HEK293 (cell line): ENCODE measurements around the gene KCNK4.

Experiments
- BCL11A ChIP-seq: fragments of 450-650 bp; formaldehyde crosslinking; IDR thresholded peaks from 2 replicates; pipeline ENCODE4 v1.5.1; 2016; ENCODE audit warnings: low read depth, missing biosample characterization, missing genetic modification characterization
- BCL6B ChIP-seq: fragments of 450-650 bp; formaldehyde crosslinking; IDR thresholded peaks from 2 replicates; pipeline ENCODE4 v1.5.1; 2017; ENCODE audit warnings: missing biosample characterization, missing genetic modification characterization
- GFI1B ChIP-seq: fragments of 450-650 bp; formaldehyde crosslinking; IDR thresholded peaks from 2 replicates; pipeline ENCODE4 v1.5.1; 2016; ENCODE audit warnings: missing biosample characterization, missing genetic modification characterization
- GLI2 ChIP-seq: fragments of 450-650 bp; formaldehyde crosslinking; IDR thresholded peaks from 2 replicates; pipeline ENCODE4; 2017; ENCODE audit warnings: missing biosample characterization, missing genetic modification characterization, low read depth, borderline replicate concordance
- GLIS1 ChIP-seq: fragments of 450-650 bp; formaldehyde crosslinking; IDR thresholded peaks from 2 replicates; pipeline ENCODE4 v1.5.1; 2016; ENCODE audit warnings: missing biosample characterization, missing genetic modification characterization
- GLIS2 ChIP-seq: fragments of 450-650 bp; formaldehyde crosslinking; IDR thresholded peaks from 2 replicates; pipeline ENCODE4 v1.5.1; 2016; ENCODE audit warnings: missing biosample characterization, missing genetic modification characterization
- INSM2 ChIP-seq: fragments of 450-650 bp; formaldehyde crosslinking; IDR thresholded peaks from 2 replicates; pipeline ENCODE4 v1.5.1; 2016; ENCODE audit warnings: missing biosample characterization, missing genetic modification characterization
- KLF1 ChIP-seq: fragments of 450-650 bp; formaldehyde crosslinking; IDR thresholded peaks from 2 replicates; pipeline ENCODE4 v1.5.1; 2016; ENCODE audit warnings: missing biosample characterization, missing genetic modification characterization
- KLF16 ChIP-seq: fragments of 450-650 bp; formaldehyde crosslinking; IDR thresholded peaks from 2 replicates; pipeline ENCODE4 v1.5.1; 2017; ENCODE audit warnings: missing biosample characterization, missing genetic modification characterization
- KLF9 ChIP-seq: fragments of 450-650 bp; formaldehyde crosslinking; IDR thresholded peaks from 2 replicates; pipeline ENCODE4 v1.5.1; 2016; ENCODE audit warnings: missing biosample characterization, missing genetic modification characterization, low read depth
- MYNN ChIP-seq: fragments of 450-650 bp; formaldehyde crosslinking; IDR thresholded peaks from 2 replicates; pipeline ENCODE4 v1.5.1; 2016; ENCODE audit warnings: missing biosample characterization, missing genetic modification characterization, borderline replicate concordance
- OSR2 ChIP-seq: fragments of 450-650 bp; formaldehyde crosslinking; IDR thresholded peaks from 2 replicates; pipeline ENCODE4 v1.5.1; 2016; ENCODE audit warnings: missing biosample characterization, missing genetic modification characterization
- REPIN1 ChIP-seq: fragments of 450-650 bp; formaldehyde crosslinking; IDR thresholded peaks from 2 replicates; pipeline ENCODE4 v1.5.1; 2017; ENCODE audit warnings: missing biosample characterization, missing genetic modification characterization, low read depth
- SETDB1 ChIP-seq: IDR thresholded peaks from one replicate; pipeline ENCODE4 v1.6.1; 2017; ENCODE audit warnings: mild to moderate bottlenecking, low read length, moderate library complexity, mixed read lengths; ENCODE audit not compliant: insufficient read length
- SP3 ChIP-seq: fragments of 450-650 bp; formaldehyde crosslinking; IDR thresholded peaks from 2 replicates; pipeline ENCODE4 v1.5.1; 2016; ENCODE audit warnings: missing biosample characterization, missing genetic modification characterization
- SP7 ChIP-seq: fragments of 450-650 bp; formaldehyde crosslinking; IDR thresholded peaks from 2 replicates; pipeline ENCODE4 v1.5.1; 2016; ENCODE audit warnings: missing biosample characterization, missing genetic modification characterization
- ZBTB11 ChIP-seq: fragments of 450-650 bp; formaldehyde crosslinking; conservative IDR thresholded peaks from 2 replicates; pipeline ENCODE4 v1.5.1; 2016; ENCODE audit warnings: low read depth, missing biosample characterization, missing genetic modification characterization
- ZBTB17 ChIP-seq: fragments of 450-650 bp; formaldehyde crosslinking; IDR thresholded peaks from 2 replicates; pipeline ENCODE4 v1.5.1; 2016; ENCODE audit warnings: missing biosample characterization, missing genetic modification characterization
- ZFHX2 ChIP-seq: fragments of 450-650 bp; formaldehyde crosslinking; conservative IDR thresholded peaks from 2 replicates; pipeline ENCODE4 v1.5.1; 2016; ENCODE audit warnings: missing biosample characterization, missing genetic modification characterization
- ZNF140 ChIP-seq: fragments of 450-650 bp; formaldehyde crosslinking; IDR thresholded peaks from 2 replicates; pipeline ENCODE4 v1.5.1; 2016; ENCODE audit warnings: missing biosample characterization, missing genetic modification characterization
- ZNF157 ChIP-seq: fragments of 450-650 bp; formaldehyde crosslinking; IDR thresholded peaks from 2 replicates; pipeline ENCODE4 v1.5.1; 2016; ENCODE audit warnings: missing biosample characterization, missing genetic modification characterization
- ZNF175 ChIP-seq: fragments of 450-650 bp; formaldehyde crosslinking; IDR thresholded peaks from 2 replicates; pipeline ENCODE4 v1.5.1; 2016; ENCODE audit warnings: missing biosample characterization, missing genetic modification characterization
- ZNF18 ChIP-seq: fragments of 450-650 bp; formaldehyde crosslinking; IDR thresholded peaks from 2 replicates; pipeline ENCODE4 v1.5.1; 2016; ENCODE audit warnings: missing biosample characterization, missing genetic modification characterization
- ZNF266 ChIP-seq: fragments of 450-650 bp; formaldehyde crosslinking; IDR thresholded peaks from 2 replicates; pipeline ENCODE4 v1.5.1; 2016; ENCODE audit warnings: missing biosample characterization, missing genetic modification characterization, low read depth
- ZNF292 ChIP-seq: fragments of 450-650 bp; formaldehyde crosslinking; IDR thresholded peaks from 2 replicates; pipeline ENCODE4 v1.5.1; 2016; ENCODE audit warnings: low read depth, missing biosample characterization, missing genetic modification characterization, borderline replicate concordance
- ZNF37A ChIP-seq: fragments of 450-650 bp; IDR thresholded peaks from 2 replicates; pipeline ENCODE4 v1.5.1; 2018; ENCODE audit warnings: missing biosample characterization, missing genetic modification characterization
- ZNF423 ChIP-seq: fragments of 450-650 bp; formaldehyde crosslinking; IDR thresholded peaks from 2 replicates; pipeline ENCODE4 v1.5.1; 2016; ENCODE audit warnings: missing biosample characterization, missing genetic modification characterization
- ZNF629 ChIP-seq: fragments of 450-650 bp; formaldehyde crosslinking; IDR thresholded peaks from 2 replicates; pipeline ENCODE4 v1.5.1; 2017; ENCODE audit warnings: missing biosample characterization, missing genetic modification characterization
- ZNF707 ChIP-seq: fragments of 450-650 bp; formaldehyde crosslinking; IDR thresholded peaks from 2 replicates; pipeline ENCODE4 v1.5.1; 2016; ENCODE audit warnings: missing biosample characterization, missing genetic modification characterization
- ZNF792 ChIP-seq: fragments of 450-650 bp; formaldehyde crosslinking; IDR thresholded peaks from 2 replicates; pipeline ENCODE4 v1.5.1; 2016; ENCODE audit warnings: missing biosample characterization, missing genetic modification characterization
- ZNF830 ChIP-seq: fragments of 450-650 bp; IDR thresholded peaks from 2 replicates; pipeline ENCODE4 v1.5.0; 2018; ENCODE audit warnings: missing biosample characterization, missing genetic modification characterization, low read depth, mild to moderate bottlenecking, moderate library complexity
- ZSCAN30 ChIP-seq: fragments of 450-650 bp; IDR thresholded peaks from 2 replicates; pipeline ENCODE4 v1.5.1; 2018; ENCODE audit warnings: missing biosample characterization, mild to moderate bottlenecking, missing genetic modification characterization, moderate library complexity

Gene KCNK4

GRCh38 chr11:64245797-64246620, 45.1 kb upstream of the KCNK4 start (continued):
- TF ChIP-seq BCL6B (tag by site-specific recombination) = no peak
- peak; percentile 57; the same call in 1 of the 2 replicates for TF ChIP-seq BCL11A (tag by site-specific recombination)
- TF ChIP-seq GFI1B (tag by site-specific recombination) = no peak
- no peak for TF ChIP-seq ZNF157 (tag by site-specific recombination)
- TF ChIP-seq ZNF18 (tag by site-specific recombination) = no peak
- no peak for TF ChIP-seq ZNF175
- TF ChIP-seq ZNF140 (tag by site-specific recombination) = no peak
- TF ChIP-seq ZNF423 (tag by site-specific recombination) = 0 out of 2 replicates have a peak, but pooled peaks have one; percentile 8
- TF ChIP-seq INSM2 (tag by site-specific recombination) = peak; percentile 33; the same call in 1 of the 2 replicates
- peak; percentile 65 for TF ChIP-seq KLF9
- TF ChIP-seq ZNF629 (tag by site-specific recombination) = 0 out of 2 replicates have a peak, but pooled peaks have one; percentile 36
- TF ChIP-seq GLIS2 (tag by site-specific recombination) = peak; percentile 86
- peak; percentile 54 for TF ChIP-seq ZBTB17 (tag by site-specific recombination)
- no peak for TF ChIP-seq ZNF830
- no peak for TF ChIP-seq OSR2 (tag by site-specific recombination)
- no peak for TF ChIP-seq ZBTB11 (tag by site-specific recombination)
- TF ChIP-seq MYNN (tag by site-specific recombination) = no peak
- TF ChIP-seq GLIS1 (tag by site-specific recombination) = peak; percentile 90
- TF ChIP-seq SP7 (tag by site-specific recombination) = peak; percentile 67; the same call in 1 of the 2 replicates
- TF ChIP-seq ZNF266 (tag by site-specific recombination) = no peak
- TF ChIP-seq ZNF792 (tag by site-specific recombination) = no peak
- TF ChIP-seq ZSCAN30 (tag by site-specific recombination) = 0 out of 2 replicates have a peak, but pooled peaks have one; percentile 36
- TF ChIP-seq ZFHX2 (tag by site-specific recombination) = peak; percentile 51
- TF ChIP-seq ZNF707 (tag by site-specific recombination) = no peak
- TF ChIP-seq ZNF292 (tag by site-specific recombination) = no peak
- TF ChIP-seq SP3 (tag by site-specific recombination) = peak; percentile 33; the same call in 1 of the 2 replicates
- no peak for TF ChIP-seq ZNF37A
- TF ChIP-seq REPIN1 (tag by site-specific recombination) = no peak
- TF ChIP-seq KLF1 (tag by site-specific recombination) = peak; percentile 99
- peak; percentile 17; the same call in 1 of the 2 replicates for TF ChIP-seq KLF16
- no peak for TF ChIP-seq GLI2 (tag by site-specific recombination)
- no peak for TF ChIP-seq SETDB1
